ENCODE data around the gene JAZF1. TPM values are rescaled to one million over a fixed set of nuclear protein-coding genes. Genes with fewer than 3 reads are reported as not detected.

JAZF1 gene
- total RNA-seq, 1 experiment from 2014 or later, result 0.95 TPM

DNA sequence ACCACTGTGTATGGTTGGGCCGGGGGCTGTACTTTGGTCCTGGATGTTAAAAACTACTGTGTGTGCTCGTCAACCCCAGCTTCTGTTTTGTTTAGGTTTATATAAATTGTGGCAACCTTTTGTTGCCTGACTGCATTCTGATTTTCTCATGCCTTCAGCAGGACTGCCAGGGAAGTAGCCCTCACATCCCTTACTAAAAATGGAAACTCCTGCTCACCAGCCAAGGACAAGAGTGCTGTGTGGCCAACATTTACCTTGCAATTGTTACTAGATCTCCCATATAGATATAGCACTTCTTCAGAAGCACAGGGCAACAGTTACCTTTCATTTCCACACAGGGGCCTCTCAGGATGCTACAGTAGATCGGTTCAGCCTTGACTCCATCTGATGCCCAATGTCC, 266.2 kb downstream of the JAZF1 start:
- no peaks in the 10 kb centered on the region for H3K9me3 ChIP-seq
- intact Hi-C loops (cut with micrococcal nuclease; ENCODE audit: unreplicated experiment), result loop anchor here (10.0 kb wide), 1 partner anchor 80 kb away; no protein-coding TSS in a partner anchor
- no peaks in the 10 kb centered on the region for H3K36me3 Mint-ChIP-seq (ENCODE audit: insufficient read depth, unreplicated experiment)
- H3K27me3 Mint-ChIP-seq (ENCODE audit: insufficient read depth, unreplicated experiment), result peaks cover 2% of the 10 kb centered on the region
- DNase-seq, result no peak
- H3K4me1 Mint-ChIP-seq (ENCODE audit: low read depth, unreplicated experiment), result no peaks in the 10 kb centered on the region
- H3K4me3 ChIP-seq (ENCODE audit: low read depth, low read length), result no peak overlapping the region
- POLR2A ChIA-PET, result no interaction called here
- H3K4me1 ChIP-seq, result no peaks in the 10 kb centered on the region
- H3K36me3 ChIP-seq (ENCODE audit: control insufficient read depth, insufficient read depth, low read length), result no peaks in the 10 kb centered on the region
- no peak overlapping the region for H3K27ac Mint-ChIP-seq (ENCODE audit: unreplicated experiment)
- H3K27me3 ChIP-seq (replicated peaks; ENCODE audit: control insufficient read depth, insufficient read depth, low read length), result no peaks in the 10 kb centered on the region
- TF ChIP-seq, protein P1, sequence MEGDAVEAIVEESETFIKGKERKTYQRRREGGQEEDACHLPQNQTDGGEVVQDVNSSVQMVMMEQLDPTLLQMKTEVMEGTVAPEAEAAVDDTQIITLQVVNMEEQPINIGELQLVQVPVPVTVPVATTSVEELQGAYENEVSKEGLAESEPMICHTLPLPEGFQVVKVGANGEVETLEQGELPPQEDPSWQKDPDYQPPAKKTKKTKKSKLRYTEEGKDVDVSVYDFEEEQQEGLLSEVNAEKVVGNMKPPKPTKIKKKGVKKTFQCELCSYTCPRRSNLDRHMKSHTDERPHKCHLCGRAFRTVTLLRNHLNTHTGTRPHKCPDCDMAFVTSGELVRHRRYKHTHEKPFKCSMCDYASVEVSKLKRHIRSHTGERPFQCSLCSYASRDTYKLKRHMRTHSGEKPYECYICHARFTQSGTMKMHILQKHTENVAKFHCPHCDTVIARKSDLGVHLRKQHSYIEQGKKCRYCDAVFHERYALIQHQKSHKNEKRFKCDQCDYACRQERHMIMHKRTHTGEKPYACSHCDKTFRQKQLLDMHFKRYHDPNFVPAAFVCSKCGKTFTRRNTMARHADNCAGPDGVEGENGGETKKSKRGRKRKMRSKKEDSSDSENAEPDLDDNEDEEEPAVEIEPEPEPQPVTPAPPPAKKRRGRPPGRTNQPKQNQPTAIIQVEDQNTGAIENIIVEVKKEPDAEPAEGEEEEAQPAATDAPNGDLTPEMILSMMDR (IDR thresholded peaks at IDR 0.05; ENCODE audit: insufficient read depth in 1 of 2, low read depth in 1 of 2, low read length in 1 of 2, severe bottlenecking in 1 of 2, unreplicated experiment in 1 of 2), result no peak
- CTCF ChIA-PET, result no interaction called here
- no peaks in the 10 kb centered on the region for H3K9me3 Mint-ChIP-seq (ENCODE audit: unreplicated experiment)
- no peak overlapping the region for H3K4me3 Mint-ChIP-seq (ENCODE audit: unreplicated experiment)
- no TSS peak for BruUV-seq (replicated peaks)

DNA sequence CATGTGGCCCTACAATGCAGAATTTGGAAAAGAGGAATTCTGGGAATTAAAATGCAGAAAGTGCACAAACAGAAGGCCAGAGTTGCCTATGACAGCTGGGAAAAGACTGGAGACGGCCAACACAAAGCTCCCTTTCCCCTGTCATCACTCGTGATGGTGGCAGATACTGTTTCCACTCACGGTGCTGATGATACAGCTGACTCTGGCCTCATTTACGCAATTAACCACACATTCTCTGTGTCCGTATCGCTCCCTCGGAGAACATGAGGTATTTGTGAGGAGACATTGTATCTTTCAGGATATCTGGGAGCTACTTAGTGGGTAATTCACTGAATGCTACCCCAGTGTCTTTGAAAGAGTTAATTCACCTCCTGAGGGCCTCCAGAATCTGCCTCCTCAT, 267.8 kb downstream of the JAZF1 start:
- intact Hi-C loops (cut with micrococcal nuclease; ENCODE audit: unreplicated experiment), result loop anchor here (10.0 kb wide), 1 partner anchor 78 kb away; no protein-coding TSS in a partner anchor
- no peak overlapping the region for H3K4me3 Mint-ChIP-seq (ENCODE audit: unreplicated experiment)
- TF ChIP-seq, protein P1 (IDR thresholded peaks at IDR 0.05; ENCODE audit: insufficient read depth in 1 of 2, low read depth in 1 of 2, low read length in 1 of 2, severe bottlenecking in 1 of 2, unreplicated experiment in 1 of 2), result no peak
- no peak overlapping the region for H3K27ac Mint-ChIP-seq (ENCODE audit: unreplicated experiment)
- POLR2A ChIA-PET, result no interaction called here
- H3K9me3 Mint-ChIP-seq (ENCODE audit: unreplicated experiment), result no peaks in the 10 kb centered on the region
- no peaks in the 10 kb centered on the region for H3K36me3 Mint-ChIP-seq (ENCODE audit: insufficient read depth, unreplicated experiment)
- no peaks in the 10 kb centered on the region for H3K4me1 Mint-ChIP-seq (ENCODE audit: low read depth, unreplicated experiment)
- no TSS peak for BruUV-seq (replicated peaks)
- DNase-seq, result no peak
- CTCF ChIA-PET, result no interaction called here
- peaks cover 2% of the 10 kb centered on the region for H3K27me3 Mint-ChIP-seq (ENCODE audit: insufficient read depth, unreplicated experiment)
- Histone ChIP-seq H3K4me1 (no peaks in the 10 kb centered on the region), H3K36me3 (ENCODE audit: control insufficient read depth, insufficient read depth, low read length) (no peaks in the 10 kb centered on the region), H3K9me3 (no peaks in the 10 kb centered on the region), H3K4me3 (ENCODE audit: low read depth, low read length) (no peak overlapping the region), H3K27me3 (replicated peaks; ENCODE audit: control insufficient read depth, insufficient read depth, low read length) (no peaks in the 10 kb centered on the region)

DNA sequence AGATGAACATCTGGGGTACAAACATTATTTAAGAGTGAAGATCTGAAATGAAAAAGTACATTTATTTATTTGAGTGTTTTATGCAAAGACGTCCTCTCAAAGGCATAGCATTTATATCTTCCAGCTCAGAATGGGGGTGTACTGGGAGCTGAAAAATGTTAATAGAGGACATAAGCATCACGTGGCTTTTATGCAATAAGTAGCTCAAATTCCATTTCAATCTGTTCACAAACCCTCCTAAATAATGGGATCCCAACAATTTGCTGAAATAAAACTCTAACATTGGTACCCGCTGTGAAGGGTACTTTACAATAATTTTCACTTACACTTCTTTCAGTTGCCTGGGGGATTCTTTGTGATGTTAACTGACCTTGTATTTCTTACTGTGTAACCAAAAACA, 268.7 kb downstream of the JAZF1 start:
- ChIA-PET CTCF (no interaction called here), POLR2A (no interaction called here)
- no peak overlapping the region for H3K27ac Mint-ChIP-seq (ENCODE audit: unreplicated experiment)

More for the DNA sequence above, 268.7 kb downstream of the JAZF1 start:
- H3K4me1 ChIP-seq, result no peaks in the 10 kb centered on the region
- TF ChIP-seq, protein P1 (IDR thresholded peaks at IDR 0.05; ENCODE audit: insufficient read depth in 1 of 2, low read depth in 1 of 2, low read length in 1 of 2, severe bottlenecking in 1 of 2, unreplicated experiment in 1 of 2), result no peak
- no peaks in the 10 kb centered on the region for H3K27me3 ChIP-seq (replicated peaks; ENCODE audit: control insufficient read depth, insufficient read depth, low read length)
- BruUV-seq (replicated peaks), result no TSS peak
- H3K36me3 Mint-ChIP-seq (ENCODE audit: insufficient read depth, unreplicated experiment), result no peaks in the 10 kb centered on the region
- intact Hi-C loops (cut with micrococcal nuclease; ENCODE audit: unreplicated experiment), result loop anchor here (10.0 kb wide), 1 partner anchor 77 kb away; no protein-coding TSS in a partner anchor
- H3K9me3 Mint-ChIP-seq (ENCODE audit: unreplicated experiment), result no peaks in the 10 kb centered on the region
- no peak overlapping the region for H3K4me3 ChIP-seq (ENCODE audit: low read depth, low read length)
- H3K4me1 Mint-ChIP-seq (ENCODE audit: low read depth, unreplicated experiment), result no peaks in the 10 kb centered on the region
- H3K27me3 Mint-ChIP-seq (ENCODE audit: insufficient read depth, unreplicated experiment), result peaks cover 2% of the 10 kb centered on the region
- no peak for DNase-seq
- no peaks in the 10 kb centered on the region for H3K9me3 ChIP-seq
- no peaks in the 10 kb centered on the region for H3K36me3 ChIP-seq (ENCODE audit: control insufficient read depth, insufficient read depth, low read length)
- no peak overlapping the region for H3K4me3 Mint-ChIP-seq (ENCODE audit: unreplicated experiment)
